Measurements from ENCODE around the gene LRRC72.

The LRRC72 gene

GRCh38 chr7:16627236-16627635 is 100.6 kb downstream of the LRRC72 start:
- no peak for DNase-seq (ENCODE audit: low read depth)

- DNase-seq (ENCODE audit: low read depth): no peak
These were observed 104.0 kb downstream of the LRRC72 start for GRCh38 chr7:16630654-16631053.
